Stimulated activated CD4-positive, alpha-beta T cell treated with anti-CD3 and anti-CD28 coated beads, Interleukin-12 subunit alpha, Interleukin-12 subunit beta, amount 100 ng/mL, for 4 hours (primary cell): ENCODE results near the gene ADAMTS15.

Experiments used
- DNase-seq: peaks from one replicate; pipeline ENCODE4 v3.0.0-alpha.2; 2020

Gene ADAMTS15

DNA sequence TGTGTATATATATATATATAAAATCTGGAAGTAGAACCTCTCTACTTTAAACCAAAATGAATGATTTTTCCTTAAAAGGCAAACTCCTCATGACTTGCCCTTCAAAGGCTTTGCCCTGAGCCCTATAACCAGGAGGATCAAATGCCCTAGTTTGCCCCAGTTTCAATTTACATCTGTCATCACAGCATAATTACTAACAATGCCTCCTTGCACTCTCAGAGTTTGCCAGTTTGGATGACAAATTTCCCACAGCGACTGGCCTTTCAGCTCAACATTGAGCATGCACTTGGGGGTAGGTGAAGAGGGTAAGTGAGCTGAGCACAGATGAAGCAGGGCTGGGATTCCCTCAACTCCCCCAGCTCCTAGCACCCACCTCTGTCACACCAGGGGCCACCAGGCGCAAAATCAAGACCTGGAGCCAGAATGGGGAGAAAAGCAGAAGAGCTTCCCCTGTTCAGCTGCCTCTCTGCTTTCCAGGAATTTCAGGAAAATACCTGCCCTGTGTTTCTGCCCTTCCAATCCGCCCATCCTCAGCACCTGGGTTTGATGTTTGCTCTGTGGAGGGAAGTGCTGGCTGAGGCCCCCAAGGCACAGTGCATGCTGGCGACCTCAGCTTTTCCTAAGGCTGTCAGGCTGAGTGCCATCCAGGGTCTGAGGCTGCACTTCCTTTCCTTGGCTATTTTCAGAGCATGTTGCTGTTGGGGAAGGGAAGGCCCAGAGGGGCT, 67.5 kb downstream of the ADAMTS15 start:
- DNase-seq, result no peak

DNA sequence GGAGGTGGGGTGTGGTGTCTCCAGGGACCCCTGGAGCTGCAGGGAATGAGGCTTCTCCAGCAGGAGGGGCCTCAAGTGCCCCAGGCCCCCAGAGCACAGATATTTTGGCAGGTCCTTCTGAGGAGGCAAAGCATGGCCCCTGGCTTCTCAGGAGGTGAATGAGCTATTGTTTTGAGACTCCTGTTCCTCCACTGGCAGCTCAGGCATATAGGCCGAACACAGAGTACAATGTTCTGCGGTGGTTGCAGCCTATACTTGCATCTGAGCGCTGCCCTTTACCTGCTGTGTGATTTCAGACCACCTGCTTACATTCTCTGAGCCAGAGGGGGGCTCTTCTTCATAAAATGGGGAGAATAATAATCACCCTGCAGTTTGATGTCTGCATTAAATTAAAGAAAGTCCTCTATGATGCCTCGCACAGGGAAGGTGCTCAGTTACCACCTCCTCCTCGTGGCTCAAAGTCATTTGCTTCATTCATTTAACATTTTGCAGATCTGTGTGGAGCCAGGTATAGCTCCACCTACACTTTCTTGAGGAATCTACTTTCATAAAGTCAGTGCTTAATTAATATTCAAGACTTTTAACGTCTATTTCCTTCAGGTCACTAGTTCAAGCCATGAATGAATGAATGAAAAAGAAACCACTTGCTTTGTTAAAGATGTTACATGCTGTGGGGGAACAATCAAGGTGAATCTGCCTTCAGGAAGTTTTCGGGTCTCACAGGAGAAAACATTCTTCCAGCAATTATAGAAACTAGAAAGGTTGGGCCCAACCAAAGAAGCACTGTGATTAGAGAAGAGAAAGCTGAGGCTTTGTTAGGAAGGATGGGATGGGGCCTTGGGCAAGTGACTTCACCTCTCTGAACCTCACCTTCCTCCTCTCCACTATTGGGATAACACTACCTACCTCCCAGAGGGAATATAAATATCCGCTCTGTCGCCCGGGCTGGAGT, 68.4 kb downstream of the ADAMTS15 start:
- DNase-seq, result no peak

DNA sequence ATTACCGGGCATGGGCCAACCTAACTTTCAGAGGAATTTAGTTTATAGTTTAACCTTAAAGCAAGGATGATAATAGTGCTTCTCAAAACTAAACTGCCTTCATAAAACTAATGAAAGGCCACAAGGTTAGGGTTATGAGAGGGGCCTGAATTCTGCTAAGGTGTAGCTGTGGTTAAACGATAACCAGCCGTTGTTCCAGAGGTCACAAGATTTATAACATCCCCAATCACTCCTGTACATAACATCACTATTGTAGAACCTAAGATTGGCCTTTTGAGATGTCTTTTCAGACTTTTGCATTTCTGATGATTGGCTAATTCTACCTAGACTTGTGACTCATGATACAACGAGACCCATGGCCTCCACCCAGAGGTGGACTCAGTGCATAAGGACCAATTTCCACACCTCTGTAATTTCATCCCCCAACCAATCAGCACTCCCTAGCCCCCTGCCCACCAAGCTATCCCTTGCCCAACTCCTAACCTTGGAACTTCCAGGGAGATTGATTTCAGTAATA, 69.8 kb downstream of the ADAMTS15 start:
- no peak for DNase-seq

DNA sequence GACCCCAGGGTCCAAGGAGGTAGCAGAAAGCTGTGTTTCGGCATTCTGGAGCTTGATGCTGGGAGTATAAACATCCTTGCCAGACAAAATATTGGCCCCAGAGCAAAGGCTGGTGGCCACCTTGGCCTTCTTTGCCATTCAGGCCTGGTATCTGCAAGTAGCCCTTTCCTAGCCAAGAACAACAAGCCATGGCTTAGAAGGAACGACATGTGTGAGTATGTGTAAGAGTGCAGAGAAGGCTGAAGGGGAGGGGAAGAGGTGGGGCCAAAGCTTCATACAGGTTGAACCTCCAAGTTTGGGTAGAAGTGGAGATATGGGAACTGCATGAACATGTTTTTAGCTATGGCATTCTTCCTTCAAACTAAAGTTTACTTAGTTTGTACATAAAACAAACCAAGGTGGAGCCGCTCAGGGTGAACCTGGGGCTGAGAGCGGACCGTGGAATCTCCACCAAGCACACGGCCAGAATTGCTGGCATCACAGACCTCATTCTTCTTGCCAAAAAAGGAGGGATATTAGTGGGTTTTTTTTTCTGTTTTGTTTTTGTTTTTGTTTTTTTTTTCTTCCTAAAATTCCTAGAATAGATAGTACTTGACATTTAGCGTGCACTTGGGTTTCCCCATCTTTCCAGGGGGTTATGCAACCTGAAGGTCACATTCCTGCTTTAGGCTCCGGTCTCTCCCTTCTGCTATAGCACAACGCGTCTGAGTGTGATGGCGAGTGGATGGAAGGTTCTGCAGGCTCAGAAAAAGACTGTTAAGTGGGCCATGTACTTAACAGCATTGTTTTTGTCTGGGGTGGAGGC, 70.9 kb downstream of the ADAMTS15 start:
- DNase-seq, result no peak

DNA sequence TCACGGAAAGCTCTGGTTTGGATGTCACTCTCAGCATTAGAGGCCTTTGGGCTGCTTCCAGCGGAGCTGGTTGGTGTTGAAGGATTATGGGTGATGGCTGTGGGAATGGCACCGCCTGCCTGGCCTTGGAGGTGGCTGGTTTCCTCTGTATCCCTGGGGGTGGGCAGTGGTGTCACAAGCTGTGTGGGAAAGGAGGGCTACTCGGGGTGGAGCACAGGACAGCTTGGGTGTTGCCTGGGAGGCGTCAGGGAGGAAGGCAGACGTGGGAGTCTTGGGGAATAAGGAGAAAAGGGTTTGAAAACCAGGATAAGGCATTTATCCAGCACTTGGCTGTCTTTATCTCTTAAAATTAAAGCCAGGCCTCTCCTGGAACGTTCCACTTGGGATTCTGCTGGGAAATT, 71.8 kb downstream of the ADAMTS15 start:
- no peak for DNase-seq

DNA sequence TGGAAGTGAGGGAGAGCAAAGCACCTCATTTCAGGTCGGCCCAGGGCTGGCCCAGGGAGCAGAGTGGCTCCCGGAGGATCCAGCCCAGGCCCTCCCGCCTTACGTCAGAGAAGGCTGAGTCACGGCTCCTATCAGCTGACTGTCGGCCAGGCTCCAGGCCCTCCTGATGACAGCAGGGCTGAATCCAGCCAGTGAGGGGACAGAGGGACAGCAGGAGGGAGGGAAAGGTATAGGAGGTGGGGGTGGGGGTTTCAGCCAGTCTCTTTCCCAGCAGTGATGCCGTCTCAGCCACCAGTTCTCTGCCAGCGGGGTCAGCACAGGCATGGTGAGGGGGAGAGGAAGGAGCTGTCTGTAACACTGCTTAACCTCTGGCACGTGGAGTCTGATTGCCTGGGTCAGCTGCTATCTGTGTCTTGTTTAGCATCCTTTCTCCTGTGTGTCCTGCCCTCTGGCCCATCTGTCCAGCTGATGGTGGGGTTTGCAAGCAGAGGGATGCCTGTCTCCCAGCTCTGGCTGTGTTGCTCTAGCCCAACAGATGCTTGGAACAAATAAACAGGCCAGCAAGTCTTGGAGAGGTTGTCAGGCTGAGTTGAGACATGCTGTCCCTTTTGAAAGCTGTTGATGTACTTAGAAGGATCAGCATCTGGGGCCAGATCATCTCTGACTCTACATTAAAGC, 74.0 kb downstream of the ADAMTS15 start:
- no peak for DNase-seq

DNA sequence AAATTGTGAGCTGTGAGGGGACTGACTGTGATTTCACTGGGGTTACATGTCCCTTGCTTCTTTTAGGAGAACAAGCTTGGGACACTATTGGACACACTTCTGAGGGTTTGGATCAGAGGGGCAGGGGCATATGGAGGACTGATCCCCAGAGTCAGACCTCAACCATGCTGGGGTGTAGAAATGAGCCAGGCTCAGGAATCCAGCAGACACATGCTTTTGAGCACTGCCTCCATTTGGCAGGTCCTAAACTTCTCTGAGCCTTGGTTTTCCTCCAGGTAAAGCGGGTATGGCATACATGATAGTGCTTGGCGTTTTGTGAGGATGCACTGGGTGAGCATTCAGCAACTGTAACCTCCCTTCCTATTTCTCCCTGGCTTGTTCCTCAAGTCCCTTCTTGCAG, 74.7 kb downstream of the ADAMTS15 start:
- DNase-seq, result no peak

DNA sequence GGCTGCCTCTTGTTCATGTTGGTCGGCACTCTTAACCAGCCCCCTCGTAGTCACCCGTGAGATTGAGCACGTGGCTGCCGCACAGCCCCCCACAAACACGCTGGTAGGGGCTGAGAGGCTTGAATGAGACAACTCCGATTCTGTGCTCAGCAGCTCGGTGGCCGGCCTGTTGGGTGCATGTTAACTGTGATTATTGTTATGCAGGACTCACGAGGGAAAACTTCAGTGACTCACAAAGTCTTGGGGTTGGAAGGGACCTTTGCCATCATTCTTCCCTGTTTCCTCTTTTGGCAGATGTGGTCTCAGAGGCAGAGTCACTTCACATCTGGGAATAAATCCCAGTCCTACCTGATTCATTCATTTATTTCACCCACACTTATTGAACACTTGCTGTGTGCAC, 75.2 kb downstream of the ADAMTS15 start:
- DNase-seq, result no peak

DNA sequence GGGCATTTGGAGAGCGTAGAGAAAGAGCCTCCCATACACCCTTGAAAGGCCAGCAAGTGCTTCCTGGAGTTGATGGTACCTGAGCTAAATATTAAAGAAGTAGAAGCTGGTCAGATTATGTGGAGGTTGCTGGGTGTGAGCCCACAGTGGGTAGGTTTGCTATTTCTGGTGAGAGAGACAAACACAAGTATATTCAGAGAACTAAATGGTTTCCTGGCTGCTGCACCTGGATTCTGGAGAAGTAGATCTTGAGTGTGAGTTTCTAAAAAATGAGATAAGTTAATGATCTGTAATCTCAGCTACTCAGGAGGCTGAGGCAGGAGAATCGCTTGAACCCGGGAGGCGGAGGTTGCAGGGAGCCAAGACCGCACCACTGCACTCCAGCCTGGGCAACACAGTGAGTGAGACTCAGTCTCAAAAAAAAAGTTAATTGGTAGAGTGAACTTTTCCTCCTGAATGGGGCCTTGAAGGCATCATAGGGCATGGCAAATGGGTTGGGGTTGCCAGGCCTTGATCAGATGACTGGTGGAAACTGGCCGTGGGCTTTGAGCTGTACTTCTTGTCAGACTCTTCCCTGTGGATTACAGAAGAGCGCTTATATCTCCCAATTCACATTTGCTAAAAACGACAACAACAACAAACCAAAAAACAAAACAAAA, 75.8 kb downstream of the ADAMTS15 start:
- DNase-seq, result no peak

DNA sequence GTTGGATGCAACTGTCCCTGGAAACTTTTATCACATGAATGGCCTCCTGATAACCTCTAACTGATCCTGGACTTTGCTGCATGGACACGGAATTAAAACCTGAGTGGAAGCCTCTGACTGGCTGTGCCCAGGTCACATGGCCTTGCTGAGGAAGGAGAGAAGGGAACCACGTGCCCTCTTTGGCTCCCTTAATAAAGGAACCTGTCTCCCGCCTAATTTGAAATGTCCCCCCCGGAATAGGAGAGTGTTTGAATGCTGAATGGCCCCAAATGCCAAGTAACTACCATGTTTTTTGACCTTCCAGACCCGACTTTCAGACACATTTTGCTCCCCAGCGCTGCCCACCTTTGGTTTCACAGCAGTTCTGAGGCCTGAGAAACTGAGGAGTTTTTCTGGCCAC, 76.9 kb downstream of the ADAMTS15 start:
- DNase-seq, result no peak
